ENCODE measurements around the gene MICB.
"Not testable (repeated sequence)": the region's sequence is repeated elsewhere in the genome, so short reads cannot be mapped to it uniquely, and the experiment has no call there.

MICB gene

DNA sequence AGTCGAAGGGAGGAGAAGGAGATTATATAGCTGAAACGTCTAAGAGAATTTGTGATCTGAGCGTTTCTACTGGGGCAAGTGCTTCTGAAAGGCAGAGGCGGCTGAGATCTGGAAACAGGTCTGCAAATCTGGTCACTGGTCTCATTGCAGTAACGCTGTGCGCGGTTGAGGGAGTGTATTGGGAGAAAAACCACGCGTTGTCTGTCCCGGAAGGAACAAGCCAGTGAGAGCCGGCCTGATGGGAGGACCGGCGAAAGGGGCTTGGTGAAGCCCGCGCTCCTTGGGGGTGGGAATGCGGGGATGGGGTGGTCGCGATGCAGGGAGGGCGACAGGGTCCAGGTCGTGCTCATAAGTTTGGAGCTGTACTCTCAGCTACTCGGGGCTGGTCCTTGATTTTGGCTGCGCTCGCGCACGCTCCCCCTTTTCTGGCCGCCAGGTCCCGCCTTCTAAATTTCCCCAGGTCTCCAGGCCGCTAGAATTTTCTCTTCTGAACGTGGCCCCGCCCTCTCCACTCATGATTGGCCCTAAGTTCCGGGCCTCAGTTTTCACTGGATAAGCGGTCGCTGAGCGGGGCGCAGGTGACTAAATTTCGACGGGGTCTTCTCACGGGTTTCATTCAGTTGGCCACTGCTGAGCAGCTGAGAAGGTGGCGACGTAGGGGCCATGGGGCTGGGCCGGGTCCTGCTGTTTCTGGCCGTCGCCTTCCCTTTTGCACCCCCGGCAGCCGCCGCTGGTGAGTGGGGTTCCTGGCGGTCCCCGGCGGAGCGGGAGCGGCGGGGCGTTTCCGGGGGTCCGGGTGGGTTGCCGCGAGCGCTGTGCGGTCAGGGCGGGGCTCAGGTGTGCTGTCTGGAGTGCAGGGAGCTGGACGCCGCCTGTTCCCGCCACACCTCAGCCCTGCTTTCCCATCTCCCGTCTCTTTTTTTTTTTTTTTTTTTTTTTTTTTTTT lies at the start of gene MICB:
TSS of gene MICB (plus strand) at position 615 of the 946 bp plus-strand sequence. CDS start at position 664, 49 bp downstream.
- DNase-seq, result peak; percentile 74

- no peak for DNase-seq
These were observed 47.2 kb upstream of the MICB start for GRCh38 chr6:31450751-31451150.

DNA sequence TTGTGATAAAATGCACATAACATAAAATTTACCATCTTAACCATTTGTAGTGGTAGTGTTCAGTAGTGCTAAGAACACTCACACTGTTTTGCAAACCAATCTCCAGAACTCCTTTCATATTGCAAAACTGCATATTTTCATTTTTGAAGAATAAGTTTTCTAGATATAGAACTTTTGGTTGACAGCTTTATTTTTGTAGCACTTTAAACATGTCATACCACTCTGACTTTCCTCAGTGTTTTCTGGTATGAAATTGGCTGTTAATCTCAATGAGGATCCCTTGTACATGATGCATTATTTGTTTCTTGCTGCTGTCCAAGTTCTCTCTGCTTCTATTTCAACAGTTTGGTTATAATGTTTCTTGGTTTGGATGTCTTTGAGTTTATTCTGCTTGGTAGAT lies 45.1 kb upstream of the MICB start:
- DNase-seq, result no peak

DNA sequence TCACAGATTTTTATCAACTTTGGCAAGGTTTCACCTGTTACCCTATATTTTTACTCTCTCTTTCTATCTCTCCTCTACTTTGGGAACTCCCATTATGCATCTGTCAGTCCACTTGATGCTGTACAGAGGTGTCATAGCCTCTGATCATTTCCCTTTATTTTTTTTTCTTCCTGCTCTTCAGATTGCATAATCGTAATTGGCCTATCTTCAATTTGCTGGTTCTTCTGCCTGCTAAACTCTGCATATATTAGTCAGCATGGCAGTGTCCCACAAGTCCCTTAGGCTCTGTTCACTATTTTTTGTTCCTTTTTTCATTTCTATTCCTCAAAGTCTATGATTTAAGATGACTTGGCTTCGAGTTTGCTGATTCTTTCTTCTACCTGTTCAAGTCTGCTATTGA lies 44.7 kb upstream of the MICB start:
- no peak for DNase-seq

GRCh38 chr6:31459864-31460263 lies 38.1 kb upstream of the MICB start:
- DNase-seq, result not testable (repeated sequence)

DNA sequence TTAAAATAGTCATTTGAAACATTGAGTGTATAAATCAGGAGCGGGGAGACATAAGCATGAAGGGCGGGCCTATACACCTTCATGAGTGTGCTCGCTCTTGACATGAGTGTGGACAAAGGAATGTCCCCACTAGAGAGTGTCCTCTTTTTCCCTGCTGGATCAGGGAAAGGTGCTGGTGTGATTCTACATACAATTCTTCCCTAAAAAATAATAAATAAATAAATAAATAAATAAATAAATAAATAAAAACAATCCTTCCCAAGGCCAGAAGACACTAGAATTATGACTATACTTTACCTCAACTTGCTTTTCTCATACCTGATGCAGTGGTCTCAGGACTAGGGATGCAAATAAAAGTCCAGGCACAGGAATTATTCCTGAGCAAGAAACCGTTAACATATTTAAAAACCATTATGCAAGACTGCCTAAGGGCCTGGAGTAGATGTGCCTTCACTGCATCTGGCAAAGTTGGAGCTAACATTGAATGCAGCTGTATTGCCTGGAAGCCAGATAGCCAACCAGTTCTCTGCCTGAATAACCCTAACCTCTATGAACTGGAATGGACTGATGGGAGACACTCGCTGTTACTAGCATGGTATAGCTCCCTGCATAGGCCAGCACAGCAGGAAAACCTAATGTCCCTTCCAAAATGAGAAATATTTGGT lies 37.5 kb upstream of the MICB start:
- DNase-seq, result no peak

- DNase-seq, result no peak
These were observed 35.6 kb upstream of the MICB start for GRCh38 chr6:31462026-31462963.

GRCh38 chr6:31462964-31463870 lies 34.7 kb upstream of the MICB start:
- DNase-seq, result peak; percentile 74

GRCh38 chr6:31464252-31465184 lies 33.4 kb upstream of the MICB start:
- no peak for DNase-seq

DNA sequence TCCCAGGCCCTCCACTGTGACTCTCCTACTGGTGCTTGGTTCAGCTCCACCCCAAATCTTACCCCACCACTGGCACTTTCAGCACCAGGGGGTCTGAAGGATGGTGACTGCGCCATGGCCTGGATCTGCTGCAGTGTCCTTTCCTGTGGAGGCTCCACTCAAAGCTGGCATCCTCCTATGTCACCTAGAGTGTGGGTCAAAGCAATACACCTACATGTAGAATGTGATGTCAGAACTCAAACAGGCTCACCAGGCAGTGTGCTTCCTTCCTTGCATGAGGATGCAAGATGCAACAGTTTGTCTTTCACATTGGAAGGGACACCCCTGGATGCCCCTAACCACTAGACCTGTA lies 32.8 kb upstream of the MICB start:
- DNase-seq, result no peak

- DNase-seq, result no peak
These were observed 32.2 kb upstream of the MICB start for GRCh38 chr6:31465718-31466117.

- DNase-seq, result no peak
These were observed 31.5 kb upstream of the MICB start for GRCh38 chr6:31466466-31466865.

- DNase-seq, result no peak
These were observed 30.8 kb upstream of the MICB start for GRCh38 chr6:31467151-31467550.

DNA sequence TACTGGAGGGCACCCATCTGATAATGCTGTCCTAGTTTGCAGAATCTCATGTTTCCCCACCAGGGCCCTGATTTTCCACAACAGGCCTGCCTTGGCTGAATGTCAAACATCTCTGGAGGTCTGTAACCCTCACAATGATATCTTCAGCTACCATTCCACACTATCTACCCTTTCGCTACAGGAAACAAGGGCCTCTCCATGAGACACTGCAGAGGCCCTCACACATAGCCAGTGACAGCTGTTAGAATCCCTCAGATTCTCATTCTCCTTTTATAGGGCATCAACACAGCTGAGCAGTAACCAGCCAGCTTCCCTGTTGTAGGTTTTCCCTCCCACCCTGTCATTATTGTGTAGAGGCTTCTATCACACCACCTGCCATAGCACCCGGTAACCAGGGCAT lies 29.6 kb upstream of the MICB start:
- DNase-seq, result no peak

GRCh38 chr6:31470801-31471200 lies 27.1 kb upstream of the MICB start:
- no peak for DNase-seq

GRCh38 chr6:31471711-31472110 lies 26.2 kb upstream of the MICB start:
- DNase-seq, result no peak

DNA sequence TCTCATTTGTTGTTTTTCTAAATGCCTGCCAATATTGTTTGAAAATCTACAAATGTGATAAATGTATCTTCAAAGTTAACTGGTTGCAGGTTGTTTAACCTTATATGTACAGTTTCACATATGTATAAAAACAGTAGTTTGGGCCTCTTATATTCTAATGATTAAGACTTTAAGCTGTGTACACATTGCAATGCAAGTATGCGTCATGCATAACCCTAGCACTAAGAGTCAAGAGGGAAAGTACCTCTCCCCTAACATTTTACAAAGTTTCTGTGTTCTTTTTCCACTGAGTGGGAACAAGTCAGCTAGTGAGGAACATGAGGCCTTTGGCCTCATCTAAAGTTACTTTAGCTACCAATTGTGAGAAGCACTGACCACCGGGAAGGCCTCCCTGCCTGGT lies 25.7 kb upstream of the MICB start:
- DNase-seq, result no peak

DNA sequence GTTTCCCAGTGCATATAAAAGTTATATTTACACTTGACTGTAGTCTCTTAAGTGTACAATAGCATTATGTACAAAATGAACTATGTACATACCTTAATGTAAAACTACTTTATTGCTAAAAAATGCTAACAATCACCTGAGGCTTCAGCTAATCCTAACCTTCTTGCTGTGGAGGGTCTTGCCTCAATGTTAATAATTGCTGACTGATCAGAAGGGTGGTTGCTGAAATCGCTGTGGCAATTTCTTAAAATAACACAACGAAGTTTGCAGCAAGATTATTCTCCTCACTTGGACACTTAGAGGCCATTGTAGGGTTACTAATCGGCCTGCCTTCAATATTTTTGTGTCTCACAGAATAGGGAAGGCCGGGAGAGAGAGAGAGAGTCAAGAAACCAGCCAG lies 24.7 kb upstream of the MICB start:
- no peak for DNase-seq

DNA sequence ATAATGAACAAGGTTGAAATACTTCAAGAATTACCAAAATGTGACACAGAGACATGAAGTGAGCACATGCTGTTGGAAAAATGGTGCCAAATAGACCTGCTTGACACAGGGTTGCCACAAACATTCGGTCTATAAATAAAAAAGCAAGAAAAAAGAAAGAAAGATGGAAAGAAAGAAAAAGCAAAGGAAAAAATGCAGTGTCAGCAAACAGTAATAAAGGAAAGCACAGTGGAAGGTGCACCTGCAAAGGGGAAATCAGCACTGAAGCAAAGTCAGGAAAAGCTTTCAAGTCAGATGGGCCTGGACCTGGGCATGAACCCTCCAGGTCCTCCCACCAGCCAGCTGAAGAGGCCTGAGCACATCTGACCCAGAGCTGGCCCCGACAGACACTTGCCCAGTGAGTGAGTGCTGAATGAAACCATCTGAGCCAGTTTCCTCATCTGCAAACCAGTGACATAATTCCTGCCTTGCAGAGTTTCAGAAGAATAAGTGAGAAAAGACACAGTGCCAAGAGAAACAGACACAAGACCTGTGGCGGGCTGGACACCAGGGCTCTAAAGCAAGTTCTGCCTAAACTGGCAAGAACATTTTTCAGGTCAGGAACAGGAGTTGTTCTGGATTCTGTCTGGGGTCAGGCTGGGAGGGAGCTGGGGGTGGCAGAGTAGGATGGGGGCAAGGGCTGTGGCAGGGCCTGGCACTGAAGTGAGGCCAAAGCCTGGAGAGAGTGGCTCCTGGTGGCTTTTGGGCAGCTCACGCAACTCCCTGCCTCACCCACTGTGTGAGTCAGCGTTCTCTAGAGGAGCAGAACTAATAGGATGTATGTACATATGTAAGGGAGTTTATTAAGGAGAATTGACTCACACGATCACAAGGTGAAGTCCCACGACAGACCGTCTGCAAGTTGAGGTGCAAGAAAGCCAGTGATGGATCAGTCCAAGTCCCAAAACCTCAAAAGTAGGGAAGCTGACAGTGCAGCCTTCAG lies 23.9 kb upstream of the MICB start:
- DNase-seq, result no peak

DNA sequence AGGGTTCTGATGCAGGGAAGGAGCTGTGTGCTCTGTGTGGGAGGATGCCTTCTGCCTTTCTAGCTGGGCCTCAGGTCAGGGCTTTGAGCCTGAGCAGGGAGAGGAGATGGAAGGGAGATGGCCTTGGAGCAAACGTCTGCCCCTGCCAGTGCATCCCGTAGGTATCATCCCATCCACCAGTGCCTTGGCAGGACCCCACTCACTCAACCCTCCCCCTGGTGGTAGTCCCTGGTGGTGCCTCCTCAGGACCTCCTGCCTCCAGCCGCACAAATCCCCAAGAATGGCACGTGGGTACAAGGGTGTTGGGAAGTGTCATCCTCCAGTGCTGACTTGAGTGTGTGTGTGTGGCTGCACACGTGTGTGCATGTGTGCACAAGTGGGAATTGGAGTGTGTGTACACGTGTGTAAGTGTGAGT lies 23.1 kb upstream of the MICB start:
- DNase-seq, result no peak

Data from NCI-H1048 (cell line).